HepG2 (cell line): ENCODE data around the gene MAN2C1. TPM values are rescaled to one million over a fixed set of nuclear protein-coding genes. Genes with fewer than 3 reads are reported as not detected.

Experiments used
- CBX1 ChIP-seq: IDR thresholded peaks from one replicate; pipeline ENCODE4 v1.6.1; 2016; ENCODE audit warnings: antibody characterized with exemption, low read depth
- ETV6 ChIP-seq: sonication (generic); formaldehyde crosslinking; conservative IDR thresholded peaks from 2 replicates; pipeline ENCODE4 v1.4.0; 2020; ENCODE audit warnings: missing genetic modification reagents
- FOSL2 ChIP-seq: sonication (generic); formaldehyde crosslinking; IDR thresholded peaks from 2 replicates; pipeline ENCODE4 v1.4.0; 2020; ENCODE audit warnings: missing genetic modification reagents
- FOXJ3 ChIP-seq: sonication (generic); formaldehyde crosslinking; IDR thresholded peaks from 2 replicates; pipeline ENCODE4 v1.4.0; 2020; ENCODE audit warnings: missing genetic modification reagents, mild to moderate bottlenecking, borderline replicate concordance
- HNRNPL ChIP-seq: fragments of 200-400 bp; formaldehyde crosslinking; IDR thresholded peaks from 2 replicates; pipeline ENCODE4 v1.6.1; 2017; ENCODE audit warnings: mild to moderate bottlenecking, low read depth, low read length
- KLF11 ChIP-seq: IDR thresholded peaks from 2 replicates; pipeline ENCODE4 v1.6.1; 2016; ENCODE audit warnings: missing compliant biosample characterization
- LCORL ChIP-seq, 2 experiments: fragments of 450-650 bp in 1 of 2; sonication (generic) in 1 of 2; formaldehyde crosslinking in 1 of 2; IDR thresholded peaks; 2 replicates each; pipeline versions ENCODE4 v1.5.0 to v1.6.1; 2017 to 2020; ENCODE audit warnings: antibody characterized with exemption in 1 of 2, missing genetic modification reagents in 1 of 2
- MZF1 ChIP-seq: sonication (generic); formaldehyde crosslinking; IDR thresholded peaks from 2 replicates; pipeline ENCODE4 v1.8.1; 2023; ENCODE audit warnings: mild to moderate bottlenecking, missing genetic modification reagents, borderline replicate concordance
- NCOA2 ChIP-seq: sonication (generic); formaldehyde crosslinking; IDR thresholded peaks from 2 replicates; pipeline ENCODE4 v1.8.0; 2022; ENCODE audit warnings: inconsistent platforms
- NCOR1 ChIP-seq: fragments of 200-600 bp; sonication (generic); IDR thresholded peaks from 2 replicates; pipeline ENCODE4 v1.7.0; 2017; ENCODE audit warnings: antibody characterized with exemption, low read length, borderline replicate concordance
- NKX3-1 ChIP-seq: sonication (generic); formaldehyde crosslinking; IDR thresholded peaks from 2 replicates; pipeline ENCODE4 v1.5.0; 2020; ENCODE audit warnings: missing genetic modification reagents
- NONO ChIP-seq, 2 experiments: fragments of 450-650 bp in 1 of 2; sonication (generic) in 1 of 2; formaldehyde crosslinking in 1 of 2; IDR thresholded peaks in 1 of 2; conservative IDR thresholded peaks in 1 of 2; 2 replicates each; pipeline versions ENCODE4 v1.6.1 to v1.8.0; 2017 to 2022; ENCODE audit warnings: mild to moderate bottlenecking in 1 of 2, missing genetic modification reagents in 1 of 2, moderate library complexity in 1 of 2
- NR2C2 ChIP-seq: sonication (generic); formaldehyde crosslinking; IDR thresholded peaks from 2 replicates; pipeline ENCODE4 v1.4.0; 2020; ENCODE audit warnings: missing genetic modification reagents, mild to moderate bottlenecking, moderate library complexity, borderline replicate concordance
- RBFOX2 ChIP-seq: fragments of 200-400 bp; formaldehyde crosslinking; IDR thresholded peaks from 2 replicates; pipeline ENCODE4 v1.6.1; 2017; ENCODE audit warnings: low read depth, mild to moderate bottlenecking, low read length
- SNAI1 ChIP-seq: sonication (generic); formaldehyde crosslinking; IDR thresholded peaks from 2 replicates; pipeline ENCODE4 v1.5.0; 2020; ENCODE audit warnings: mild to moderate bottlenecking, missing genetic modification reagents, borderline replicate concordance
- TAF15 ChIP-seq: fragments of 200-400 bp; formaldehyde crosslinking; IDR thresholded peaks from one replicate; pipeline ENCODE4 v1.6.1; 2018; ENCODE audit warnings: mild to moderate bottlenecking, low read depth, low read length; ENCODE audit not compliant: poor library complexity, severe bottlenecking
- TOPORS ChIP-seq: sonication (generic); formaldehyde crosslinking; IDR thresholded peaks from 2 replicates; pipeline ENCODE4 v1.8.0; 2023; ENCODE audit warnings: mild to moderate bottlenecking, missing genetic modification reagents
- ZFAT ChIP-seq: sonication (generic); formaldehyde crosslinking; conservative IDR thresholded peaks from 2 replicates; pipeline ENCODE4 v1.8.1; 2023; ENCODE audit warnings: missing genetic modification reagents, inconsistent platforms
- ZMAT5 ChIP-seq: sonication (generic); formaldehyde crosslinking; IDR thresholded peaks from 2 replicates; pipeline ENCODE4 v1.5.0; 2020; ENCODE audit warnings: mild to moderate bottlenecking, low read depth, missing genetic modification reagents, borderline replicate concordance
- ZNF10 ChIP-seq: sonication (generic); formaldehyde crosslinking; IDR thresholded peaks from 2 replicates; pipeline ENCODE4 v1.4.0; 2020; ENCODE audit warnings: mild to moderate bottlenecking, low read depth, missing genetic modification reagents, borderline replicate concordance
- ZNF224 ChIP-seq: sonication (generic); formaldehyde crosslinking; IDR thresholded peaks from 2 replicates; pipeline ENCODE4 v1.5.0; 2020; ENCODE audit warnings: mild to moderate bottlenecking, missing genetic modification reagents
- ZNF670 ChIP-seq: sonication (generic); formaldehyde crosslinking; IDR thresholded peaks from 2 replicates; pipeline ENCODE4 v1.8.0; 2022; ENCODE audit warnings: mild to moderate bottlenecking, missing genetic modification reagents, borderline replicate concordance
- ZNF878 ChIP-seq: sonication (generic); formaldehyde crosslinking; IDR thresholded peaks from 2 replicates; pipeline ENCODE4 v1.8.1; 2023; ENCODE audit warnings: mild to moderate bottlenecking, missing genetic modification reagents, moderate library complexity
- polyA plus RNA-seq, 8 experiments: library from polyadenylated mRNA; depleted of rRNA in 3 of 8; stranded (reverse) in 7 of 8; unstranded in 1 of 8; fragments of >200 nt; fragmentation: Illumina TruSeq in 4 of 8; extraction: Trizol in 4 of 8; gene quantifications; 2 replicates each; pipeline versions ENCODE4 v1.2.1 to v1.2.3, GENCODE V29; 2011 to 2016; ENCODE audit warnings: low read depth in 4 of 8, missing spikeins in 1 of 8, mixed read lengths in 1 of 8; ENCODE audit not compliant: insufficient read depth in 1 of 8
- total RNA-seq, 5 experiments: library from RNA; depleted of rRNA; stranded (reverse); fragments of >200 nt; fragmentation: Illumina TruSeq; extraction: Trizol; gene quantifications; 2 replicates each; pipeline ENCODE4 v1.2.3, GENCODE V29; 2016; ENCODE audit warnings: low read depth in 1 of 5
- TF ChIP-seq, protein P1 (sequence below): sonication (generic); formaldehyde crosslinking; IDR thresholded peaks from 2 replicates; pipeline ENCODE4 v1.5.0; 2020; ENCODE audit warnings: mild to moderate bottlenecking, missing genetic modification reagents
- TF ChIP-seq, protein P2 (sequence below): sonication (generic); formaldehyde crosslinking; IDR thresholded peaks from 2 replicates; pipeline ENCODE4 v1.4.0; 2020; ENCODE audit warnings: mild to moderate bottlenecking, missing genetic modification reagents
- TF ChIP-seq, protein P3 (sequence below): sonication (generic); formaldehyde crosslinking; IDR thresholded peaks from 2 replicates; pipeline ENCODE4 v1.4.0; 2020; ENCODE audit warnings: missing genetic modification reagents, borderline replicate concordance

MAN2C1 gene
- total and polyA plus RNA-seq, 2 of the 13 experiments (the other 11 are each of a cell fraction or from before 2014, with no cell fraction given): 62.6 to 71.0 TPM

GRCh38 chr15:75347222-75348033 is 21.0 kb downstream of the MAN2C1 start (continued):
- TF ChIP-seq ZNF224 (CRISPR knock-in tag) (no peak; the same call in 1 of the 2 replicates), ZNF878 (CRISPR knock-in tag) (peak; percentile 20; the same call in 1 of the 2 replicates), HNRNPL (no peak), KLF11 (CRISPR knock-in tag) (no peak), TAF15 (no peak), NONO (IDR thresholded peaks at IDR 0.05) (no peak), NONO (CRISPR knock-in tag; conservative IDR thresholded peaks at IDR 0.05) (no peak; the same call in 1 of the 2 replicates), TOPORS (CRISPR knock-in tag) (0 out of 2 replicates have a peak, but pooled peaks have one; percentile 56), SNAI1 (CRISPR knock-in tag) (peak; percentile 87; the same call in 1 of the 2 replicates), NKX3-1 (0 out of 2 replicates have a peak, but pooled peaks have one; percentile 41), ZFAT (CRISPR knock-in tag) (no peak), FOSL2 (CRISPR knock-in tag) (no peak), LCORL (IDR thresholded peaks at IDR 0.05) (no peak), LCORL (CRISPR knock-in tag; IDR thresholded peaks at IDR 0.05) (peak; percentile 76; the same call in 1 of the 2 replicates), MZF1 (CRISPR knock-in tag) (no peak), ZNF670 (CRISPR knock-in tag) (no peak), CBX1 (peak; percentile 8), RBFOX2 (peak; percentile 71), NR2C2 (CRISPR knock-in tag) (0 out of 2 replicates have a peak, but pooled peaks have one; percentile 19), NCOA2 (no peak), ZNF10 (CRISPR knock-in tag) (no peak), ZMAT5 (CRISPR knock-in tag) (no peak), ETV6 (CRISPR knock-in tag) (no peak), NCOR1 (no peak), FOXJ3 (peak; percentile 52; the same call in 1 of the 2 replicates)
- TF ChIP-seq, protein P1, sequence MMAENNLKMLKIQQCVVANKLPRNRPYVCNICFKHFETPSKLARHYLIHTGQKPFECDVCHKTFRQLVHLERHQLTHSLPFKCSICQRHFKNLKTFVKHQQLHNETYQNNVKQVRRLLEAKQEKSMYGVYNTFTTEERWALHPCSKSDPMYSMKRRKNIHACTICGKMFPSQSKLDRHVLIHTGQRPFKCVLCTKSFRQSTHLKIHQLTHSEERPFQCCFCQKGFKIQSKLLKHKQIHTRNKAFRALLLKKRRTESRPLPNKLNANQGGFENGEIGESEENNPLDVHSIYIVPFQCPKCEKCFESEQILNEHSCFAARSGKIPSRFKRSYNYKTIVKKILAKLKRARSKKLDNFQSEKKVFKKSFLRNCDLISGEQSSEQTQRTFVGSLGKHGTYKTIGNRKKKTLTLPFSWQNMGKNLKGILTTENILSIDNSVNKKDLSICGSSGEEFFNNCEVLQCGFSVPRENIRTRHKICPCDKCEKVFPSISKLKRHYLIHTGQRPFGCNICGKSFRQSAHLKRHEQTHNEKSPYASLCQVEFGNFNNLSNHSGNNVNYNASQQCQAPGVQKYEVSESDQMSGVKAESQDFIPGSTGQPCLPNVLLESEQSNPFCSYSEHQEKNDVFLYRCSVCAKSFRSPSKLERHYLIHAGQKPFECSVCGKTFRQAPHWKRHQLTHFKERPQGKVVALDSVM (CRISPR knock-in tag): no peak; the same call in none of the 2 replicates
- TF ChIP-seq, protein P2, sequence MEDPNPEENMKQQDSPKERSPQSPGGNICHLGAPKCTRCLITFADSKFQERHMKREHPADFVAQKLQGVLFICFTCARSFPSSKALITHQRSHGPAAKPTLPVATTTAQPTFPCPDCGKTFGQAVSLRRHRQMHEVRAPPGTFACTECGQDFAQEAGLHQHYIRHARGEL (CRISPR knock-in tag): 0 out of 2 replicates have a peak, but pooled peaks have one; percentile 30
- TF ChIP-seq, protein P3, sequence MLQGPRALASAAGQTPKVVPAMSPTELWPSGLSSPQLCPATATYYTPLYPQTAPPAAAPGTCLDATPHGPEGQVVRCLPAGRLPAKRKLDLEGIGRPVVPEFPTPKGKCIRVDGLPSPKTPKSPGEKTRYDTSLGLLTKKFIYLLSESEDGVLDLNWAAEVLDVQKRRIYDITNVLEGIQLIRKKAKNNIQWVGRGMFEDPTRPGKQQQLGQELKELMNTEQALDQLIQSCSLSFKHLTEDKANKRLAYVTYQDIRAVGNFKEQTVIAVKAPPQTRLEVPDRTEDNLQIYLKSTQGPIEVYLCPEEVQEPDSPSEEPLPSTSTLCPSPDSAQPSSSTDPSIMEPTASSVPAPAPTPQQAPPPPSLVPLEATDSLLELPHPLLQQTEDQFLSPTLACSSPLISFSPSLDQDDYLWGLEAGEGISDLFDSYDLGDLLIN (CRISPR knock-in tag): no peak
